ENCODE measurements around the gene PRR35.
A peak's percentile ranks its signal among the peaks of the same experiment; 100 is the strongest.

Gene PRR35

GRCh38 chr16:565419-566330, 5.5 kb downstream of the PRR35 start:
- peak; percentile 56 for DNase-seq

GRCh38 chr16:566475-567372, 6.5 kb downstream of the PRR35 start, which contains the start of gene NHLRC4:
TSS of gene NHLRC4 (plus strand) at chr16:567005. CDS start at chr16:568048, 1,043 bp downstream.
- peak; percentile 95 for DNase-seq

DNA sequence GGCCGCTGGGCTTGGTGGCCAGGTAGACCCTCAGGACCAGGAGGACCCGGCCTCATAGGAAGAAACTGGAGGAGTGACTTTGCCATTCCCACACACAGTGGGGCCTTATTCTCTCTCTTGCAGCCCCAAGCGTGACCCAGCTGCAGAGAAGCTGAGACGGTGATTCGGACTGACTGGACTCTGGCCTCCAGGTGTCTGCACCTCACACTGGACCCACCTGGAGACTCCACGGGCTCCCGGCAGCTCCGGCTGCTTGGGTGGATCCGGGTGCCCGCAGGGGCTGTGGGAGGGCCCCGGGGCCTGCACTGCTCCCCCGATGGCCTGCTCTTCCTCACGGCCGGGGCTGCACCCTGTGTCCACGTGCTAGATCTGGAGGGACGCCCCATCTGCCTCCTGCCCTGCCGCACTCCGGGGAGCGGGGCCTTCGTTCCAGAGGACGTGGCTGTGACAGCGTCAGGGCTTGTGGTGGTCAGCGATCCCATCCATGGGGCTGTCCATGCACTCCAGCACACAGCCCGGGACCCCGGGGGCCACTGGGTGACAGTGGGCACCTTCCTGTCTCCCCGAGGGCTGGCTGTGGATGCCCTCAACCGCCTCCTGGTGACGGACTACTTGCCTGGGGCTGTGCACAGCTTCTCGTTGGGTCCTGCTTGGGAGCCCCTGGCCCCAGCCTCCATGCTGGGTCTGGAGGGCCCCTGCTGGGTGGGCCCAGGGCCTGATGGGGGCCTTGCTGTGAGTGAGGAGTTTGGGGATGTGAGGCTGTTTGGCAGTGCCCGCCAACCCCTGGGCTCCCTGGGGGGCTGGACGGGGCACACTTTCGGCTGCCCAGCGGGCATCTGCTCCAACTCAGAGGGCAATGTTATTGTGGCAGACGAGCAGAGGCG, 7.4 kb downstream of the PRR35 start:
- no peak for DNase-seq

DNA sequence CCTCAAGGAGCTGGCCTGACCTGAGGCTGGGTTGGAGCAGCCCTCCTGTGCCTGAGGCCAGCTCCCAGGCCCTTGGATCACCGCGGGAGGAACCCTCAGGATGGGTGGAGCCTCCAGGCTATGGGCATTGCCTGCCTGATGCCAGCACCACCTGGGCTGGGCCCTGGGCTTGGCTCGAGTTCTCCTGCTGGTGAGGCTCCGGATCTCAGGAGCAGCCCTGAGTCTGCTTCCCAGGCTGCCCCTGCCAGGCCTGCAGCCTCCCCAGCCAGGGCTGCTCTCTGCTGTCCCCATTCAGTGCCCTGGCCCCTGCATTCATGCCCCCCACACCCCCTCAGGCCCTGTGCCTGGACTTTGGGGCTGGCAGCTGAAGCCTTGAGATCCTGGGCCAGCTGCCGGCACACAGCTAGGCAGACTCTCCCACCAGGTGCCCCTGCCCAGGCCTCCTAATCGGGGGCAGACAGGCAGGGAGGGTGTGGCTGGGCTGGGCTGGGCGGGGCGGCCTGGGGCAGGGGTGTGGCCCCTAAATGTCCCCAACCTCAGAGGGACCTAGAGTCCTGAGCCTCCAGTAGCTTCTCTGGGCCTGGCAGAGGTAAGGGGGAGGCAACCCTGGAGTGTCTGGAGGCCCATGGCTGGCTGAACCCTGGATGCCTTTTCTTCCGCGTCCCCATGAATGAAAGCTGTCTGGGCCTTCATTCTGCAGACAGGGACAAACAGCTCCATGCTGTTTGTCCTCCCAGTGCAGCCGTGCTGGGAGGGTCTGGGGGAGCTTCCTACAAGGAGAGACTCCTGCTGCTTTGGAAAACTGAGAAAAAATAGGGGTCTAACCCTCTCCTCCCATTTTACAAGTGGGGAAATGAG, 8.4 kb downstream of the PRR35 start:
- peak; percentile 91 for DNase-seq

GRCh38 chr16:569445-570254, 9.5 kb downstream of the PRR35 start, which contains the start of gene PIGQ:
TSS of gene PIGQ (plus strand) at chr16:569968. CDS start at chr16:574075, 4,107 bp downstream.
- peak; percentile 78 for DNase-seq

- DNase-seq: no peak
Observed at GRCh38 chr16:572865-573650, 12.9 kb downstream of the PRR35 start.

GRCh38 chr16:574021-574760, 14.0 kb downstream of the PRR35 start:
- no peak for DNase-seq

DNA sequence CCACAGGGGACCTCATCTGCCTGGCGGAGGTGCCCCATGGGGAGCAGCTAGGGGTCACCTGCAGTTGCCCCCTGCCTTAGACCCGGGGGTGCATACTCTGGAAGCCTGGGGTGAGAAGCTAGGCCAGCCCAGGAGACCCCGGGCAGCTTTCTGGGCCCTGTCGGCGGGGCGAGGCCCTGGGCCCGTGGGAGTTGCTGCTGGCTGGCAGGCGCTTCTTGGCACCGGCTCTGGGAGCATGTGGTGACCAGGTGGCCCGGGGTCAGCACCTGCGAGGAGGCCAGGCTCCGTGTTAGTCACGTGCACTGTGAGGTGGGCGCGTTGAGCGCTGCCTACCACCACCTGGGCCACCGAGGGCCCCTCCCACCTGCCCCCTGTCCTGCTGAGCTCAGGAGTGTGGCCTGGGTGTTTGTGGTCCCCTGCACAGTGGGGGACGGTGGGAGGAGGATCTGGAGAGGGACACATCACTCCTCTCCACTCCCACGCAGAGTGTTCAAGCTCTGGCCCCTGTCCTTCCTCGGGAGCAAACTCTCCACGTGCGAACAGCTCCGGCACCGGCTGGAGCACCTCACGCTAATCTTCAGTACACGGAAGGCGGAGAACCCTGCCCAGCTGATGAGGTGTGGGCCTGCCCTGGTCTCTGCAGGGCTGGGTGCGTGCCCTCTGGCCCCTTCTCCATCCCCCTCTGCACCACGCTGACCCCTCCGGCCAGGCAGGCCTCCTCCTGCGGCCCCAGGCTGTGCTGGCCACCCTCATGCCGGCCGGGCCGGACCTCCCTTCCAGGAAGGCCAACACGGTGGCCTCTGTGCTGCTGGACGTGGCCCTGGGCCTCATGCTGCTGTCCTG, 15.4 kb downstream of the PRR35 start:
- no peak for DNase-seq

DNA sequence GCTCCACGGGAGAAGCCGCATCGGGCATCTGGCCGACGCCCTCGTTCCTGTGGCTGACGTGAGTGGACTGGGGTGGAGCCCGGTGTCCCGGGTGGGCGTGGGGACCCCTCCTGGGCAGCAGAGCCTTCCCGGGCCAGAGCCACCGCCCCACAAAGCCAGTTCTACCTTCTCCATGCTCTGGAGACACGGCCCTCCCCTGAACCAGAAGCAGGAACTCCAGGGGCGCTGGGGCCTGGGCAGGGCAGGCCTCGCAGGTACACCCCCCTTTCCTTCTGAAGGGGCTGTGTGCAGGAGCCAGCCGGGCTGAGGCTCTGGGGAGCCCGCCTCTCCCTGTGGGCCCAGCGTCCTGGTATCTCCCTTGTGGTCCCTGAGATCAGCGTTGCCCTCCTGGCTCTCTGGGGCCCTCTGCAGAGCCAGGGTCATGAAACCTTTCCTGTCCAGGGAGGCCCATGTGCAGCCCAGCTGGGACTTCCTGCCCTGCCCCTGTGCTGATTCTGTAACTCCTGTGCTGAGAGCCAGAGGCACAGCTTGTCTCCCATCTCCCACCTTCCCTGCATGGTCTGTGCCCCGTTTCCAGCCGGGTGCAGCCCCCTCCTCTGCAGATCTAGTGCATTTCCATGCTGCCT, 16.1 kb downstream of the PRR35 start:
- DNase-seq: peak; percentile 41

DNA sequence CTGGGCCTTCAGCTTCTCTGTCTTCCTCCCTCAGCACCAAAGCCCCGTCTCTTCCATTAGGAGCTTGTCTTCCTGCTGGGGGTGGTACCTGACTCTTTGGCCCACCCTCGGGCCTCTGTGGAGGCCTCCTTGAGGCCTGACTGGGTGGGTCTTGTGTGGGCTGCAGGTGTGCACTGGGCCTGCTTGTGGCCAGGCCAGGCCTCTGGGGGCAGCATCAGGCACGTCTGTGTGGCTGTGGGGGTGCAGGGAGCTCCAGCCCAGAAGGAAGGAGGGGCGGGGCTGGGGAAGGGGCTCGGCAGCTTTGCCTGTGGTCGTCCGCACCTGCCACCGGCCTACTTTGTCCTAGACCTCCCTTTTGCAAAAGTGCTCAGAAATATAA, 16.6 kb downstream of the PRR35 start:
- no peak for DNase-seq

DNA sequence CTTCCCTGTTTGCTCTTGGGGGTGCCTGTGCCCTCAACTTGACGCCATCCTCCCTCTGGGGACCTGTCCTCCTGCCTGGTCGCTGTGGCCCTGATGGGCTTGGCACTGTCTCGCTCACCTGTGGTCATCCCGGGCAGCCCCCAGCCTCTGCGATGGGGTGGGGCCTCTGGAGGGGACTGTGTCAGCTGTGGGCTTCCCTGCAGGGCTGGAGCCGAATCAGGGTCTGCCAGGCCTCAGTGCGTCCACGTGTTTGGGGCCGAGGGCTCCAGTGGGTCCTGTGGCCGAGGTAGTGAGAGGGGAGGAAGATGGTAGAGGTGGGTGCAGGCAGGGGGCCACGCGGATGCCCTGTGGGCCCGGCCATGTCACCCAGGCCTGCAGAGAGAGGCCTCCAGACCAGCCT, 17.6 kb downstream of the PRR35 start:
- DNase-seq: no peak

GRCh38 chr16:578232-578869, 18.2 kb downstream of the PRR35 start:
- no peak for DNase-seq

- peak; percentile 97 for DNase-seq
Observed at GRCh38 chr16:578870-579405, 18.7 kb downstream of the PRR35 start.

DNA sequence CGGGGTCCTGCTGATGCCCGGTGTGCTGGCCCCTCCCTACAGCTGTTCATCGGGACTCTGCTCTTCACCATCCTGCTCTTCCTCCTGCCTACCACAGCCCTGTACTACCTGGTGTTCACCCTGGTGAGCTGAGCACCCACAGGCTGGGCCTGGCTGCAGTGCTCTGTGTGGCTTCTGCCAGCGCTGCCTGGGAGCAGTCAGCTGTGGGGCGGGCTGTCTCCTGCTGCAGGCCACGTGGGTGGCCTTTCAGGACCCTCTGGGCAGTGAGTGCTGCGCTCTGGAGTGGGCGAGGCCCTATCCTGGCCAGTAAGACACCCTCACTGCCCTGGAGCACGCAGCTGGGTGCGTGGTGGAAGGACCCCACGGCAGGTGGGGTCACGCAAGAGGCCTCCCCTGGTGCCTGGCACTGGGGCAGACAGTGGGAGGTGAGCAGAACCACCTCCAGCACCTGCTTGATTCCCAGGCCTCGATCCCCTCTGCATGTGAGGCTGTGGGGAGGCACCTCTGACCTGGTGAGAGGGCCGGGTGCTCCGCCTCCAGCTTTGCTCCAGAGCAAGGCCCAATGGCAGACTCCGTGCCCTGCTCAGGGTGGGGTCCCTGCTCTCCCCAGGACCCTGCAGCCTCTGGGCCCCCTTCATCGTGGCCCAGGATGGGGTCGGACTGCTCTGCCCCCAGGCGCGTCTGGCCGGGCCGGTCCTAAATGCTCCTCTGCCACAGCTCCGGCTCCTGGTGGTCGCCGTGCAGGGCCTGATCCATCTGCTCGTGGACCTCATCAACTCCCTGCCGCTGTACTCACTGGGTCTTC, 20.1 kb downstream of the PRR35 start:
- no peak for DNase-seq

DNA sequence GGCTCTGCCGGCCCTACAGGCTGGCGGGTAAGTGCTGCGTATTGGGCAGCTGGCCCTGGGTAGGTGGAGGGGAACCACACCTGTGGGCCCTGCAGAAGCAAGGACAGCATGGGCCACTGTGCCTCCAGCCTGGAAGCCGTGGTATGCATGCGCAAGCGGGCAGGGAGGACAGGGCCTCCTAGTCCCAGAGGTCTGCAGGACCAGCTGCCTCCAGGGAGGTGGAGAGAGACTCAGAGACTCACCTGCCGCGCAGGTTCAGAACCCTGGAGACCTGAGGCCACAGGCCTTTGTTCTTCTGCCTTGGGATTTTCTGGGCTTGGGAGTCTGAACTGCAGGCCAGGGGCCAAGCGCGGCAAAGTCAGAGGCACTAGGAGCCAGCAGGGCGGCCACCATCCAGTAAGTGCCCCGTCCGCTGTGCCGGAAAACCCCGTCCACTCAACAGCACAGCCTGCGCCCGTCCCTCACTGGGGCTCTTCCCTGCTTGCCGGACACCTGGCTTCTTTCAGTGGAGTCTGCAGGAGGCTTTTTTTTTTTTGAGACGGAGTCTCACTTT, 20.8 kb downstream of the PRR35 start:
- DNase-seq: no peak

DNA sequence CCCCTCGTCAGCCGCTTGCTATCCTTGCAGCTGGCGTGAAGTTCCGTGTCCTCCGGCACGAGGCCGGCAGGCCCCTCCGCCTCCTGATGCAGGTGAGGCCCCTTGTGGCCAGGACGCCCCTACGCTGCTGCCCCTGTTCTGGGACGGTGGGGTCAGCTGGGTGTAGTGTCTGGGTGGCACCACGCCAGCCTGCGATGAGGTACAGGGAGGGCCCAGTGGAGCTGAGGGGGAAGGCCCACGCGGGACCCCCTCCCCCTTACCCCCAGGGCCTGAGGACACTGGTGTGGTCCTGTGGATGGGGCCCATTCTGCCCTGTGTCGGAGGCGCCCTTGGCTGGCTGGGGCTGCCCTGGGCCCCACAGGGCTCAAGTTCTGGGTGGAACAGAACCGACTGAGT, 22.0 kb downstream of the PRR35 start:
- DNase-seq: no peak
